K562 (cell line): ENCODE data around the gene DAPK3. TPM values are rescaled to one million over a fixed set of nuclear protein-coding genes. Genes with fewer than 3 reads are reported as not detected.

Experiments used
- CSDE1 ChIP-seq, 2 experiments: fragments of 450-650 bp; IDR thresholded peaks; 2 replicates each; pipeline ENCODE4 v1.6.1; 2016; ENCODE audit warnings: mild to moderate bottlenecking in 1 of 2
- POU5F1 ChIP-seq: fragments of 150-350 bp; IDR thresholded peaks from 2 replicates; pipeline ENCODE4 v1.6.1; 2014; ENCODE audit warnings: borderline replicate concordance, low read length, low read depth, mild to moderate bottlenecking; ENCODE audit not compliant: partially characterized antibody
- ZBTB1 ChIP-seq: sonication (generic); formaldehyde crosslinking; IDR thresholded peaks from 2 replicates; pipeline ENCODE4 v1.8.1; 2023; ENCODE audit warnings: missing genetic modification reagents, low read depth, mild to moderate bottlenecking, borderline replicate concordance
- ZBTB40 ChIP-seq, 2 experiments: fragments of 450-650 bp in 1 of 2; sonication (generic) in 1 of 2; formaldehyde crosslinking in 1 of 2; IDR thresholded peaks; 2 replicates each; pipeline versions ENCODE4 v1.7.1 to v1.9.0; 2016 to 2022; ENCODE audit warnings: inconsistent platforms in 1 of 2, mild to moderate bottlenecking in 1 of 2, missing genetic modification reagents in 1 of 2
- ZNF644 ChIP-seq: fragments of 200-800 bp; sonication (Bioruptor generic); IDR thresholded peaks from 2 replicates; pipeline ENCODE4 v1.6.1; 2016; ENCODE audit warnings: low read depth, missing genetic modification characterization, missing compliant biosample characterization
- polyA plus RNA-seq, 8 experiments: library from polyadenylated mRNA; depleted of rRNA in 4 of 8; stranded (reverse) in 5 of 8; unstranded in 3 of 8; fragments of >200 nt; fragmentation: Nextera tagmentation in 2 of 8; fragmentation: Illumina TruSeq in 1 of 8; extraction: Ambion mirVana in 2 of 8; extraction: Trizol in 1 of 8; gene quantifications; 2 replicates each; pipeline versions ENCODE4 v1.2.1 to v1.2.3, GENCODE V29; 2011 to 2014; ENCODE audit warnings: inconsistent platforms in 1 of 8, missing spikeins in 1 of 8
- total RNA-seq, 7 experiments: library from RNA; depleted of rRNA in 6 of 7; stranded (reverse); fragments of >200 nt in 6 of 7; fragmentation: Illumina TruSeq in 2 of 7; extraction: Trizol in 2 of 7; gene quantifications; 2 replicates each; pipeline versions ENCODE4 v1.2.1 to v1.2.3, GENCODE V29; 2011 to 2021; ENCODE audit warnings: low replicate concordance in 1 of 7

The DAPK3 gene
- total and polyA plus RNA-seq, 9 of the 15 experiments (the other 6 are each of a cell fraction or from before 2014, with no cell fraction given): 0.14 to 63.4 (median 25.0) TPM

GRCh38 chr19:3942790-3943409, 28.0 kb downstream of the DAPK3 start (continued):
- TF ChIP-seq ZBTB40 (IDR thresholded peaks at IDR 0.05) (peak; percentile 97), ZBTB40 (CRISPR knock-in tag; IDR thresholded peaks at IDR 0.05) (peak; percentile 98), CSDE1 (IDR thresholded peaks at IDR 0.05) (no peak), POU5F1 (no peak), ZBTB1 (CRISPR knock-in tag) (no peak), ZNF644 (no peak)
